ENCODE data around the gene TAF5L. TPM values are rescaled to one million over a fixed set of nuclear protein-coding genes. Genes with fewer than 3 reads are reported as not detected.

TAF5L gene
- total and polyA plus RNA-seq, 2 of the 8 experiments (the other 6 are each of a cell fraction or from before 2014, with no cell fraction given): 17.7 to 23.3 TPM

DNA sequence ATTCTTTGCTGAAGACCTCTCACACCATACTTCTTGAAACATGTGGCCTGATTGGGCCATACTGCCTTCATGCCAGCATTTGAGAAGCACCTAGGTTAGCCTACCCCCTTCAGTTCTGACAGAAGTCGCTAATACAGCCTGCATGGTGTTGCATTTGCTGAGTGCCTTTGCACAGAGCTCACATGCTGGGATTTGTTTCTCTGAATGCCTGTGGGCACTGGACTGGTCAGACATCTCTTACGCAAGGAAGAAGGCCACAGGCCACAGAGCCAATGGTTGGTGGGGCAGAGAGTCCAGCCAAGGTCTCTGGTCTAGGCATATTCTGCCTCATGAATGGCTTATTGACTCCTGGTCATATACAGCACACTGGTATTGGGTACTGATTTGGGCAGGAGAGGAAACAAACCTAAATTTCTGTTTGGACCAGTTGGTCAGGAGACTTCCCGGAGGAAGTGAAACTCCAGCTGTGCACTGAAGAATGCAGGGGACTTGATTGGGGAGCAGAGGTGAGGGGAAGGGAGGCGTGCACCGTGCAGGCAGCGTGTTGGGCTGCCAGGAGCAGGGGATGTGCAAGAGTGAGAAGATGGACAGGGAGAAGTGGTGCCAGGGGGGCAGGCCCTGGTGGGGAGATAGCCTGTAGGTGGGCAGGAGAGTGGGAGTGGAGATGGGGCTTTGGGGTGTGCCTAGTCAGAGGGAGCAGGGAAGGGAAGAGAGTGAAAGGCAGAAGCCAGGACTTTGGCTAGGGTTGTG, 18.2 kb upstream of the TAF5L start:
- H2BK5ac ChIP-seq (ENCODE audit: low read depth, low read length): no peak overlapping the region
- H2AFZ ChIP-seq (ENCODE audit: low read length): no peak overlapping the region
- no peak overlapping the region for H2BK20ac ChIP-seq (ENCODE audit: low read length)
- H3K79me1 ChIP-seq (ENCODE audit: low read depth, low read length): peaks cover 21% of the 10 kb centered on the region
- TF ChIP-seq CHD1 (IDR thresholded peaks at IDR 0.05; ENCODE audit: low read depth, low read length): no peak
- no peak for TF ChIP-seq SIRT6 (IDR thresholded peaks at IDR 0.05; ENCODE audit: low read length)
- TF ChIP-seq GABPA (IDR thresholded peaks at IDR 0.05; ENCODE audit: borderline replicate concordance, insufficient read depth, low read length): no peak
- TF ChIP-seq JUND (IDR thresholded peaks at IDR 0.05; ENCODE audit: low read length): no peak
- no peak for TF ChIP-seq CTBP2 (IDR thresholded peaks at IDR 0.05; ENCODE audit: borderline replicate concordance, insufficient read depth, insufficient read length, low read length)
- no peak for TF ChIP-seq CBX8 (IDR thresholded peaks at IDR 0.05; ENCODE audit: borderline replicate concordance, low read depth, low read length)
- TF ChIP-seq SRF (IDR thresholded peaks at IDR 0.05; ENCODE audit: low read depth, low read length): no peak
- no peak for TF ChIP-seq SAP30 (IDR thresholded peaks at IDR 0.05; ENCODE audit: insufficient read depth, insufficient replicate concordance, low read length)
- no peak for TF ChIP-seq TCF12 (IDR thresholded peaks at IDR 0.05; ENCODE audit: low read depth, low read length)
- H3K23me2 ChIP-seq (ENCODE audit: low read depth, low read length): no peaks in the 10 kb centered on the region
- no peak overlapping the region for H2BK120ac ChIP-seq (replicated peaks; ENCODE audit: low read depth, low read length)
- WGBS, 2 experiments (ENCODE audit: extremely low coverage in 1 of 2, insufficient coverage in 1 of 2, insufficient read length in 1 of 2, insufficient replicate concordance in 2 of 2, low coverage in 1 of 2, low lambda C conversion rate in 2 of 2, missing lambda C conversion rate in 1 of 2): 98% methylated on average over 6 of the region's 6 CpGs; no CpG with 5 or more reads in 1 of the 2 experiments
- H2AK5ac ChIP-seq (ENCODE audit: low read depth, low read length): no peak overlapping the region
- no peak overlapping the region for H4K5ac ChIP-seq (ENCODE audit: insufficient read length, low read depth, low read length)
- H4K20me1 ChIP-seq (replicated peaks in 1 of 2; ENCODE audit: control insufficient read depth in 1 of 2, insufficient read depth in 2 of 2, low read length in 2 of 2): peaks cover 7 to 18% of the 10 kb centered on the region in 2 experiments
- no peak overlapping the region for H3K4me3 ChIP-seq (ENCODE audit: extremely low read depth in 1 of 4, insufficient read depth in 2 of 4, low read depth in 3 of 4, low read length in 4 of 4)
- H3K27ac ChIP-seq (ENCODE audit: low read depth, low read length): no peak overlapping the region
- no peak overlapping the region for H2BK12ac ChIP-seq (ENCODE audit: low read depth, low read length)
- no peak overlapping the region for H4K91ac ChIP-seq (replicated peaks; ENCODE audit: insufficient read length, low read length)
- H3K79me2 ChIP-seq (ENCODE audit: control insufficient read depth in 1 of 2, insufficient read depth in 2 of 2, low read length in 2 of 2): peaks cover 0 to 39% of the 10 kb centered on the region in 2 experiments; a peak in 2 of 4 replicates
- no peak overlapping the region for H3K56ac ChIP-seq (replicated peaks; ENCODE audit: insufficient read length, low read depth, low read length)
- peaks cover 15 to 56% (median 48%) of the 10 kb centered on the region in 4 experiments; a peak in 7 of 8 replicates for H3K36me3 ChIP-seq (ENCODE audit: control insufficient read depth in 2 of 4, insufficient read depth in 4 of 4, low read length in 3 of 4)
- DNase-seq (ENCODE audit: low read depth in 1 of 2, low spot score in 2 of 2): no peak
- no peaks in the 10 kb centered on the region for H3K27me3 ChIP-seq (replicated peaks in 1 of 4; ENCODE audit: control insufficient read depth in 3 of 4, extremely low read depth in 1 of 4, insufficient read depth in 3 of 4, low read length in 3 of 4)
- no peak for FAIRE-seq
- POLR2A ChIA-PET (ENCODE audit: partially characterized antibody): interaction anchor here (0.6 kb wide), 1 partner anchor 68 kb away, joined by 4 read pairs; no protein-coding TSS in a partner anchor
- no peak overlapping the region for H2BK15ac ChIP-seq (ENCODE audit: low read length)
- H3K23ac ChIP-seq (ENCODE audit: insufficient read length): no peak overlapping the region
- no peak overlapping the region for H3K14ac ChIP-seq (ENCODE audit: insufficient read length)
- H4K8ac ChIP-seq (ENCODE audit: extremely low read depth, insufficient read depth, low read length): no peak overlapping the region
- no peak overlapping the region for H3K4ac ChIP-seq (replicated peaks; ENCODE audit: insufficient read length, low read depth, low read length)
- no peak overlapping the region for H3K4me2 ChIP-seq (ENCODE audit: insufficient read depth in 1 of 2, low read depth in 2 of 2, low read length in 2 of 2)
- H3K9ac ChIP-seq (replicated peaks in 1 of 4; ENCODE audit: extremely low read depth in 1 of 4, low read depth in 3 of 4, low read length in 3 of 4): no peak overlapping the region
- no peak overlapping the region for H3K18ac ChIP-seq (ENCODE audit: extremely low read depth, low read length)
- CTCF ChIA-PET (ENCODE audit: partially characterized antibody): no interaction called here
- H3K4me1 ChIP-seq (replicated peaks in 1 of 4; ENCODE audit: control insufficient read depth in 3 of 4, insufficient read depth in 4 of 4, low read length in 3 of 4): no peaks in the 10 kb centered on the region
- H3K9me3 ChIP-seq (ENCODE audit: insufficient read depth in 2 of 2, low read depth in 1 of 2, low read length in 1 of 2): no peaks in the 10 kb centered on the region
